Endothelial cell of umbilical vein (primary cell): ENCODE measurements around the gene MORN5. TPM values are rescaled to one million over a fixed set of nuclear protein-coding genes. Genes with fewer than 3 reads are reported as not detected.

ENCODE experiments used
- BruUV-seq: library from RNA; stranded (reverse); fragments of 400-500 nt; replicated peaks from 2 replicates; lab custom pipeline; 2021; lab: Mats Ljungman, UMichigan
- CTCF ChIA-PET: fragments of 300-600, 350-600 bp; sonication (Branson Sonifier 250); formaldehyde crosslinking; loops from one replicate; lab custom pipeline; 2021; ENCODE audit warnings: antibody characterized with exemption, inconsistent platforms; lab: Charles Lee
- POLR2A ChIA-PET: fragments of 300-600, 350-600 bp; sonication (Branson Sonifier 250); formaldehyde crosslinking; loops from one replicate; lab custom pipeline; 2021; ENCODE audit warnings: antibody characterized with exemption, inconsistent platforms; lab: Charles Lee
- DNase-seq: peaks from one replicate; pipeline ENCODE4 v3.0.0-alpha.2; 2011; ENCODE audit warnings: low read depth, low spot score
- FAIRE-seq: peaks from 2 replicates; lab custom pipeline; 2011; peaks lifted over from hg19 to GRCh38; lab: Jason Lieb, UNC
- H2AFZ ChIP-seq: 2 replicates; pipeline ENCODE4 v1.6.0; 2012; ENCODE audit warnings: low read depth, low read length, control low read depth, inconsistent platforms
- H3K27ac ChIP-seq: 2 replicates; pipeline ENCODE4 v1.5.1; 2011; ENCODE audit warnings: low read depth, mild to moderate bottlenecking, control low read depth, low read length, moderate library complexity; ENCODE audit not compliant: insufficient read depth
- H3K27me3 ChIP-seq, 2 experiments: 2 replicates each; pipeline versions ENCODE4 v1.6.0 to v1.6.1; 2011; ENCODE audit warnings: low read length in 2 of 2, mixed read lengths in 1 of 2; ENCODE audit not compliant: control insufficient read depth in 2 of 2, insufficient read depth in 2 of 2
- H3K36me3 ChIP-seq, 2 experiments: 2 replicates in 1 of 2; 3 replicates in 1 of 2; pipeline ENCODE4 v1.5.1; 2011; ENCODE audit warnings: low read length in 2 of 2, mild to moderate bottlenecking in 1 of 2, moderate library complexity in 1 of 2; ENCODE audit not compliant: control insufficient read depth in 2 of 2, insufficient read depth in 2 of 2; ENCODE audit errors: extremely low read depth in 1 of 2
- H3K4me1 ChIP-seq: 3 replicates; pipeline ENCODE4 v1.5.1; 2011; ENCODE audit warnings: mild to moderate bottlenecking, low read length; ENCODE audit not compliant: control insufficient read depth, insufficient read depth; ENCODE audit errors: extremely low read depth
- H3K4me2 ChIP-seq: 2 replicates; pipeline ENCODE4 v1.6.1; 2011; ENCODE audit warnings: low read length, control low read depth, mixed read lengths; ENCODE audit not compliant: insufficient read depth
- H3K4me3 ChIP-seq, 3 experiments: fragments of 200-600 bp in 1 of 3; sonication (generic), shearing (Covaris generic) in 1 of 3; replicated peaks in 1 of 3; 2 replicates each; pipeline ENCODE4 v1.5.1; 2011 to 2016; ENCODE audit warnings: control low read depth in 3 of 3, low read length in 3 of 3, mild to moderate bottlenecking in 2 of 3, inconsistent platforms in 1 of 3, low read depth in 1 of 3, moderate library complexity in 1 of 3; ENCODE audit not compliant: insufficient read depth in 1 of 3
- H3K79me2 ChIP-seq: 2 replicates; pipeline ENCODE4 v1.6.0; 2012; ENCODE audit warnings: low read length, inconsistent platforms; ENCODE audit not compliant: control insufficient read depth, insufficient read depth
- H3K9ac ChIP-seq: replicated peaks from 2 replicates; pipeline ENCODE3; 2011; ENCODE audit warnings: low read length, control low read depth; ENCODE audit not compliant: insufficient read depth; ENCODE audit errors: extremely low read depth
- H3K9me1 ChIP-seq: replicated peaks from 3 replicates; pipeline ENCODE4 v1.6.0; 2011; ENCODE audit warnings: mild to moderate bottlenecking, low read length; ENCODE audit not compliant: control insufficient read depth, insufficient read depth; ENCODE audit errors: extremely low read depth
- H3K9me3 ChIP-seq: replicated peaks from 2 replicates; pipeline ENCODE4 v1.5.1; 2012; ENCODE audit warnings: low read length, inconsistent platforms; ENCODE audit not compliant: control insufficient read depth, insufficient read depth
- H4K20me1 ChIP-seq: replicated peaks from 2 replicates; pipeline ENCODE3; 2011; ENCODE audit warnings: mild to moderate bottlenecking, low read length; ENCODE audit not compliant: control insufficient read depth, insufficient read depth; ENCODE audit errors: extremely low read depth
- CTCF ChIP-seq, 2 donors: IDR thresholded peaks; 1 replicate in 1 of 2; 2 replicates in 1 of 2; pipeline ENCODE4 v1.5.1; 2011; ENCODE audit warnings: low read length in 2 of 2, mild to moderate bottlenecking in 2 of 2, moderate library complexity in 2 of 2, control low read depth in 1 of 2, inconsistent platforms in 1 of 2, low read depth in 1 of 2; ENCODE audit not compliant: insufficient read depth in 1 of 2; ENCODE audit errors: extremely low read depth in 1 of 2
- EZH2 ChIP-seq: IDR thresholded peaks from 2 replicates; pipeline ENCODE4 v1.6.1; 2012; ENCODE audit warnings: borderline replicate concordance, low read depth, mild to moderate bottlenecking, moderate library complexity, low read length, inconsistent platforms; ENCODE audit not compliant: severe bottlenecking
- FOS ChIP-seq: IDR thresholded peaks from 2 replicates; pipeline ENCODE4 v1.6.1; 2011; ENCODE audit warnings: mild to moderate bottlenecking, low read length, moderate library complexity, borderline replicate concordance; ENCODE audit not compliant: insufficient read depth
- GATA2 ChIP-seq: IDR thresholded peaks from 2 replicates; pipeline ENCODE4 v1.7.0; 2011; ENCODE audit warnings: low read depth, mild to moderate bottlenecking, moderate library complexity, mixed read lengths, low read length; ENCODE audit not compliant: insufficient read length, insufficient read depth
- JUN ChIP-seq: IDR thresholded peaks from 2 replicates; pipeline ENCODE4 v1.6.1; 2011; ENCODE audit warnings: borderline replicate concordance, low read depth; ENCODE audit not compliant: insufficient read length, insufficient read depth
- MAX ChIP-seq: IDR thresholded peaks from 2 replicates; pipeline ENCODE4 v1.6.1; 2011; ENCODE audit not compliant: insufficient read depth, insufficient read length
- MYC ChIP-seq: IDR thresholded peaks from one replicate; pipeline ENCODE4 v1.6.1; 2011; ENCODE audit warnings: mild to moderate bottlenecking, low read depth, low read length
- POLR2A ChIP-seq: IDR thresholded peaks from 2 replicates; pipeline ENCODE4 v1.6.1; 2012; ENCODE audit warnings: low read depth, mild to moderate bottlenecking, control low read depth, low read length
- POLR2AphosphoS5 ChIP-seq: IDR thresholded peaks from 2 replicates; pipeline ENCODE4 v1.6.1; 2012; ENCODE audit warnings: low read depth, mild to moderate bottlenecking, control low read depth, low read length, moderate library complexity; ENCODE audit not compliant: insufficient read depth
- dilution Hi-C: fragments of 300-500 bp; cut with MboI; formaldehyde crosslinking; loops from one replicate; pipeline ENCODE4 v1.15.0; 2019; ENCODE audit warnings: low sequenced_read_pairs; ENCODE audit not compliant: extremely low pct_ligation_motif_present
- intact Hi-C: fragments of 100-400 bp; cut with micrococcal nuclease; formaldehyde crosslinking; loops from one replicate; pipeline ENCODE4 v1.10.0; 2022
- polyA plus RNA-seq, 4 experiments: library from polyadenylated mRNA; depleted of rRNA in 3 of 4; stranded (reverse) in 3 of 4; unstranded in 1 of 4; fragments of >200 nt; gene quantifications; 2 replicates each; pipeline versions ENCODE4 v1.2.1 to v1.2.3, GENCODE V29; 2011 to 2012; ENCODE audit warnings: missing spikeins in 1 of 4
- total RNA-seq: library from RNA; stranded (reverse); gene quantifications from 2 replicates; pipeline ENCODE4 v1.2.3, GENCODE V29; 2021

Gene MORN5
- total and polyA plus RNA-seq, 2 donors (not counting 3 experiments of a cell fraction or from before 2014, with no cell fraction given) = not detected

GRCh38 chr9:122151267-122151828, 8.4 kb upstream of the MORN5 start:
- BruUV-seq = no TSS peak
- POLR2A ChIA-PET = no interaction called here
- H3K4me1 ChIP-seq = peaks cover 3% of the 10 kb centered on the region
- H3K4me2 ChIP-seq = no peak overlapping the region
- no peak overlapping the region for H3K9ac ChIP-seq
- H3K27me3 ChIP-seq = no peaks in the 10 kb centered on the region
- H2AFZ ChIP-seq = no peak overlapping the region
- dilution Hi-C loops (no loop called here), intact Hi-C loops (no loop called here)
- FAIRE-seq (no peak), DNase-seq (no peak)
- CTCF ChIA-PET = interaction anchor here (1.0 to 4.0 kb wide), 4 partner anchors 36 to 290 kb away, joined by 3 to 18 read pairs (median 4); no protein-coding TSS in a partner anchor
- peaks cover 8% of the 10 kb centered on the region for H3K79me2 ChIP-seq
- no peak for TF ChIP-seq GATA2
- TF ChIP-seq CTCF (IDR thresholded peaks at IDR 0.05; ENCODE audit: extremely low read depth in 1 of 2, insufficient read depth in 1 of 2, low read depth in 1 of 2, low read length in 2 of 2) = no peak
- no peak for TF ChIP-seq POLR2AphosphoS5
- TF ChIP-seq EZH2 = no peak
- TF ChIP-seq POLR2A = no peak
- TF ChIP-seq MYC = no peak
- TF ChIP-seq JUN = no peak
- no peak for TF ChIP-seq FOS
- TF ChIP-seq MAX = no peak
- no peak overlapping the region for H3K27ac ChIP-seq
- no peaks in the 10 kb centered on the region for H4K20me1 ChIP-seq
- no peaks in the 10 kb centered on the region for H3K9me1 ChIP-seq
- no peak overlapping the region for H3K4me3 ChIP-seq
- peaks cover 4% of the 10 kb centered on the region in 2 experiments for H3K36me3 ChIP-seq
- no peaks in the 10 kb centered on the region for H3K9me3 ChIP-seq
